Mesothelial cell of epicardium (in vitro differentiated cells): ENCODE data around the gene PRKRIP1. TPM values are rescaled to one million over a fixed set of nuclear protein-coding genes. Genes with fewer than 3 reads are reported as not detected.
"Not testable (repeated sequence)": the region's sequence is repeated elsewhere in the genome, so short reads cannot be mapped to it uniquely, and the experiment has no call there.

ENCODE experiments used
- DNase-seq, 2 experiments: peaks; one replicate each; pipeline ENCODE4 v3.0.0; 2021; ENCODE audit warnings: low spot score in 2 of 2; ENCODE audit not compliant: unreplicated experiment in 2 of 2
- H3K27ac Mint-ChIP-seq: 2 replicates; pipeline ENCODE4 v1.8.0; 2021; ENCODE audit warnings: mixed read lengths
- H3K27me3 Mint-ChIP-seq: 2 replicates; pipeline ENCODE4 v1.8.0; 2021; ENCODE audit warnings: low read depth, mixed read lengths
- H3K36me3 Mint-ChIP-seq: 2 replicates; pipeline ENCODE4 v1.8.0; 2021; ENCODE audit warnings: mixed read lengths
- H3K4me1 Mint-ChIP-seq: 2 replicates; pipeline ENCODE4 v1.8.0; 2021; ENCODE audit warnings: mixed read lengths
- H3K4me3 Mint-ChIP-seq: 2 replicates; pipeline ENCODE4 v1.8.0; 2021; ENCODE audit warnings: mild to moderate bottlenecking, moderate library complexity, mixed read lengths
- H3K9me3 Mint-ChIP-seq: 2 replicates; pipeline ENCODE4 v1.8.0; 2021; ENCODE audit warnings: mixed read lengths
- CTCF ChIP-seq: fragments of 200-600 bp; sonication (generic); IDR thresholded peaks from one replicate; pipeline ENCODE4 v1.5.0; 2021; ENCODE audit warnings: antibody characterized with exemption; ENCODE audit not compliant: unreplicated experiment
- total RNA-seq: library from RNA; stranded (reverse); gene quantifications from 3 replicates; pipeline ENCODE4 v1.2.1, GENCODE V29; 2021

Gene PRKRIP1
- total RNA-seq, 1 donor from 2014 or later: 50.3 TPM

GRCh38 chr7:102403563-102403962, 7.4 kb downstream of the PRKRIP1 start:
- TF ChIP-seq CTCF: no peak
- no peaks in the 10 kb centered on the region for H3K9me3 Mint-ChIP-seq
- DNase-seq: no peak
- H3K4me3 Mint-ChIP-seq: no peak overlapping the region
- H3K27ac Mint-ChIP-seq: no peak overlapping the region
- peaks cover 46% of the 10 kb centered on the region for H3K36me3 Mint-ChIP-seq
- H3K4me1 Mint-ChIP-seq: no peaks in the 10 kb centered on the region
- H3K27me3 Mint-ChIP-seq: no peaks in the 10 kb centered on the region

GRCh38 chr7:102404005-102404861, 8.1 kb downstream of the PRKRIP1 start:
- Mint-ChIP-seq H3K4me3 (no peak overlapping the region), H3K36me3 (peaks cover 50% of the 10 kb centered on the region), H3K9me3 (peaks cover 3% of the 10 kb centered on the region), H3K4me1 (no peaks in the 10 kb centered on the region), H3K27ac (no peak overlapping the region), H3K27me3 (no peaks in the 10 kb centered on the region)
- peak; percentile 51 for TF ChIP-seq CTCF
- no peak for DNase-seq

- not testable (repeated sequence) for H3K4me1 Mint-ChIP-seq, H3K27ac Mint-ChIP-seq, H3K9me3 Mint-ChIP-seq, H3K4me3 Mint-ChIP-seq, H3K27me3 Mint-ChIP-seq, DNase-seq
- peaks cover 56% of the 10 kb centered on the region for H3K36me3 Mint-ChIP-seq
These were observed 8.7 kb downstream of the PRKRIP1 start for GRCh38 chr7:102404862-102405188.

GRCh38 chr7:102407910-102408309, 11.7 kb downstream of the PRKRIP1 start:
- Mint-ChIP-seq H3K4me1 (no peaks in the 10 kb centered on the region), H3K27me3 (no peaks in the 10 kb centered on the region), H3K36me3 (peaks cover 65% of the 10 kb centered on the region), H3K9me3 (peaks cover 16% of the 10 kb centered on the region), H3K27ac (no peak overlapping the region), H3K4me3 (no peak overlapping the region)
- DNase-seq: no peak
- no peak for TF ChIP-seq CTCF

GRCh38 chr7:102408530-102408929, 12.4 kb downstream of the PRKRIP1 start:
- not testable (repeated sequence) for H3K4me1 Mint-ChIP-seq, DNase-seq, H3K27me3 Mint-ChIP-seq, H3K4me3 Mint-ChIP-seq, H3K27ac Mint-ChIP-seq
- Mint-ChIP-seq H3K36me3 (peaks cover 64% of the 10 kb centered on the region), H3K9me3 (peaks cover 16% of the 10 kb centered on the region)

- no peak overlapping the region for H3K4me3 Mint-ChIP-seq
- H3K36me3 Mint-ChIP-seq: peaks cover 60% of the 10 kb centered on the region
- no peak for TF ChIP-seq CTCF
- H3K27me3 Mint-ChIP-seq: no peaks in the 10 kb centered on the region
- no peak for DNase-seq
- H3K4me1 Mint-ChIP-seq: no peaks in the 10 kb centered on the region
- H3K9me3 Mint-ChIP-seq: peaks cover 16% of the 10 kb centered on the region
- no peak overlapping the region for H3K27ac Mint-ChIP-seq
These were observed 13.2 kb downstream of the PRKRIP1 start for GRCh38 chr7:102409340-102409739.

- no peak for DNase-seq
- peaks cover 16% of the 10 kb centered on the region for H3K9me3 Mint-ChIP-seq
- H3K4me1 Mint-ChIP-seq: no peaks in the 10 kb centered on the region
- no peak for TF ChIP-seq CTCF
- H3K4me3 Mint-ChIP-seq: no peak overlapping the region
- no peaks in the 10 kb centered on the region for H3K27me3 Mint-ChIP-seq
- H3K36me3 Mint-ChIP-seq: peaks cover 63% of the 10 kb centered on the region
- no peak overlapping the region for H3K27ac Mint-ChIP-seq
These were observed 14.0 kb downstream of the PRKRIP1 start for GRCh38 chr7:102410123-102410522.
